GM21717 (cell line): ENCODE data around the gene LDLRAD4.
"Not testable (repeated sequence)": the region's sequence is repeated elsewhere in the genome, so short reads cannot be mapped to it uniquely, and the experiment has no call there.

Experiments used
- ATAC-seq: cut with Tn5 transposase; IDR thresholded peaks from one replicate; pipeline ENCODE4 v1.9.1; 2021; ENCODE audit warnings: mild to moderate bottlenecking, moderate library complexity; ENCODE audit not compliant: unreplicated experiment

The LDLRAD4 gene

DNA sequence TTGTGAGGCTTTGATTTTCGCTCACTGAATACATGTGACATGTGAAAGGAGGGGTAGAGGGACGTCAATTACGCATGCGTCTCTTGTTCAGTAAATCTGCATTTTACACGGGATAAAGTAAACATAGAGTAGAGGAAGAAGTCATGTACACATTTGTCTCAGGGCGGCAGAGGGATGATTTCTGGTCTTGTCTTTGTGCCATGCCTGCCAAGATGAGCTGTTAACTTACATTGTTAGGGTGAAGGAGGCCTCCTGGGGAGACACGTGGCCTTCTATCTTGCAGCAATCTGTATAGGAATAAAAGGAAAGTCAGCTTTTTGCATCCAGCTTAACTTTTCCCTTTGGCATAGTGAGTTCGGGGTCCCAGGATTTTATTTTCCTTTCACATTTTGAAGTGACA, 106.3 kb downstream of the LDLRAD4 start:
- no peak for ATAC-seq

GRCh38 chr18:13328213-13328612, 109.7 kb downstream of the LDLRAD4 start:
- ATAC-seq = no peak

DNA sequence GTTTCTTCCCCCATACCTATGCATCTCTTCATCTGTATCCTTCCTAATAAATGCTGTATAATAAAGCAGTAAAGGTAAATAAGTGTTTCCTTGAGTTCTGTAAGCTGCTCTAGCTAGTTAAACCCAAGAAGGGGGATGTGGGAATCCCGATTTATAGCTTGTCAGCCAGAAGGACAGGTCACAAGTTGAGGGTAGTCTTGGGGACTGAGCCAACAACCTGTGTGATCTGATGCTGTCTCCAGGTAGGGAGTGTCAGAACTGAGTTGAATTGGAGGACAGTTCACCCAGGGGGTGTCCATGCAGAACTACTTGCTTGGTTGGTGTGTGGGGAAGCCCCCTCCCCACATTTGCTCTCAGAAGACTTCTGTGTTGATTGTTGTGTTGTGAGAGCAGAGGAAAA, 112.4 kb downstream of the LDLRAD4 start:
- ATAC-seq = no peak

- no peak for ATAC-seq
These were observed 113.3 kb downstream of the LDLRAD4 start for GRCh38 chr18:13331846-13332245.

- ATAC-seq = no peak
These were observed 114.3 kb downstream of the LDLRAD4 start for GRCh38 chr18:13332874-13333273.

GRCh38 chr18:13335903-13336302, 117.3 kb downstream of the LDLRAD4 start:
- ATAC-seq = no peak

GRCh38 chr18:13336841-13337240, 118.3 kb downstream of the LDLRAD4 start:
- no peak for ATAC-seq

DNA sequence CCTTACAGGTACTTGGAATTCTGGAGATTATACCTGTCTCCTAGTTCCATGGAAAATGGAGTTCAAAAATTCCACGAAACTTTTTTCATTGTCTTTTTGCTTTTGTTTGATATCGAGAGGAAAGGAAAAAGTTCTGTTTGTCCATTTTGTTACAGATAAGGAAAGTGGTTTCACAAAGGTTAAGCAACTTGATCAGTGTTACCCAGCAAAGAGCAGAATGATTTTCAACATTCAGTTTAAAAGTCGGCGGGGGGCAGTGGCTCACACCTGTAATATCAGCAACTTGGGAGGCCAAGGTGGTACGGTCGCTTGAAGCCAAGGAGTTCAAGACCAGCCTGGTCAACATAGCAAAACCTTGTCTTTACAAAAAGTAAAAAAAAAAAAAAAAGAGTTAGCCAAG, 118.8 kb downstream of the LDLRAD4 start:
- no peak for ATAC-seq

GRCh38 chr18:13338318-13338717, 119.8 kb downstream of the LDLRAD4 start:
- ATAC-seq = no peak

DNA sequence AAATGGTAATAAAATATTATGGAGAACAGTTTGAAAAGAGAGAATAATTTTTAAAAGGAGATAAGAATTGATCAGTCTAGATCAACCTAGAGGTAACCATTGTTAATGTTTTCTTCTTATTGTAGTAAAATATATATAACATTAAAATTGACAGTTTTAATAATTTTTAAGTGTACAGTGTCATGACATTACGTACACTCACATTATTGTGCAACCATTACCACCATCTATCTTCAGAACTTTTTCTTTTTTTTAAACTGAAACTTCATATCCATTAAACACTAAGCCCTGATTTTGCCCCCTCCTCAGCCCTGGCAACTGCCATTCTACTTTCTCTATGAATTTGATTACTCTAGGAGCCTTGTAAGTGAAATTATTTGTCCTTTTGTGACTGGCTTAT, 121.1 kb downstream of the LDLRAD4 start:
- ATAC-seq = no peak

GRCh38 chr18:13346449-13346848, 127.9 kb downstream of the LDLRAD4 start:
- ATAC-seq = not testable (repeated sequence)

DNA sequence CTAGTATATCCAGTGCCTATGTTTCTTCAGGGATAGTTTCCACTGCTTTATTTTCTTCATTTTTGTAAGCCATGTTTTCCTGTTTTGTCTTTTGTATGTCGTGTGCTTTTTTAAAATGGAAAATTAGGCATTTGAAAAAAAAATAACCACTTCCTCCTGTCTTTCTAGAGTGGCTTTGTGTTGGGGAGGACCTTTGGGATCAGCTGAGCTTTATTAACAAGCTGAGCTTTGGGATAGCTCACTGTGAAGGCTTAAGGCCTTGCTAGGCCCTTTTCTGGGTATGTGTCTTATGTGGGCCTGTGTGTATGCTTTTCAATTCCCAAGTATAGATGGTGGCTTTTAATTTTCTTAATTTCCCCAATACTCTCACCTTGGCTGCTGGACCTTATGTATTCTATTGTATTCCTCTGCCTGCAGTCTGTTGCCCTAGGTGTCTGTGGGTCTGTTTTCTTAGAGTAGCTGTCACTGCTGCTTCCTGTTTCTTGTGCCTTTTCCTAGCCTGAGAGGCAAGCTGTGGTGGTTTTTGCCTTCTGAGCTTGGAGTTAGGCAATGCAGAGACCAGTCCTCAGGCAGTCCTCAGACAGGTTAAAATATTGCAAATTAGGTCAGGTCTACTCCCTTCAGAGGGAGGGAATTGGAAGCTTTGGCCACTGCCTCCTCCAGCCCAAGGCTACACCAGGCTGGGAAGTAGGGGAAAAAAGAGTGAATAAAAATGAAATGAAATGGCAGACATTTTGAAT, 134.7 kb downstream of the LDLRAD4 start:
- no peak for ATAC-seq

GRCh38 chr18:13354402-13354801, 135.8 kb downstream of the LDLRAD4 start:
- no peak for ATAC-seq

- ATAC-seq = no peak
These were observed 137.5 kb downstream of the LDLRAD4 start for GRCh38 chr18:13356032-13356431.

GRCh38 chr18:13357289-13357688, 138.7 kb downstream of the LDLRAD4 start:
- ATAC-seq = no peak

GRCh38 chr18:13359210-13359609, 140.7 kb downstream of the LDLRAD4 start:
- no peak for ATAC-seq

GRCh38 chr18:13361431-13361830, 142.9 kb downstream of the LDLRAD4 start:
- no peak for ATAC-seq

GRCh38 chr18:13362051-13362450, 143.5 kb downstream of the LDLRAD4 start:
- ATAC-seq = no peak

GRCh38 chr18:13362607-13363006, 144.0 kb downstream of the LDLRAD4 start:
- ATAC-seq = no peak

GRCh38 chr18:13363359-13363758, 144.8 kb downstream of the LDLRAD4 start:
- no peak for ATAC-seq

DNA sequence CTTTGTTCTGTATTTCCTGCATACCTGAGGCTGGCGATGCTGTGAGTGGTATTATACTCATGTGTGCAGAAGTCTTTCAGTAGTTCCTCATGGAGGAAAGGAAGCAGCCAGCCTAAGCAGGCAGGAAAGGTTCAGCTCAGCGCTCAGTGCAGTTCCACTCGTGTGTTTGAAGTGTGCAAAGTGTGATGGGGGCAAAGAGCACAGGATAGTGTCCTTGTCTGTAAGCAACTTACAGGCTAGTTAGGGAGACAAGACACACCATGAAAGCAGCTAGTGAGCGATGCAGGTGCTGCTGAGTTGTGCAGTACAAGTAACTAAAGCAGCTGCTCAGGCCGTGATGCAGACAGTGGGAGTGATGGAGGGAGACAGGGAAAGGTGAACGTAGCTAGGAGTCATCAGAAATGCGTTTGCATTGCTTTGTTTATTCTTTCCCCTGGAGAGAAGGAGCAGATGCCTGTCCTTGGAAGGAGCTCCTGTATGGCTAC, 146.2 kb downstream of the LDLRAD4 start:
- no peak for ATAC-seq

DNA sequence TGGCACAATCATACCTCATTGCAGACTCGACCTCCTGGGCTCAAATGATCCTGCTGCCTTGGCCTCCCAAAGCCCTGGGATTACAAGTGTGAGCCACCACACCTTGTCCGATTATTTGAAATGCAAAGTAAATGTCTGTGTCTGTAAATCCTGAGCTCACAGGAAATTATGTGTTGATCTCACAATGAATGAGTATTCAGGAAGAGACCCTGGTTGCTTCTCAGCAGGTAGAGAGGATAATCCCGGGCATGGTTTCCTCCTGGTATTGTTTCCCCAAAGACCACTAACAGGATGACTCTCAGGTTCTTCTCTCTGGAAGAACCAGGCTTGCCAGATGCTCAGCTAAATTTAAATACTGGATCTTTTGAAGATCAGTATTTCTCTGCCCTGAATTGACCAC, 147.6 kb downstream of the LDLRAD4 start:
- no peak for ATAC-seq

- no peak for ATAC-seq
These were observed 148.0 kb downstream of the LDLRAD4 start for GRCh38 chr18:13366541-13366940.
